VCaP (cell line): Measurements from ENCODE around the gene DUS4L.
"Not testable (repeated sequence)": the region's sequence is repeated elsewhere in the genome, so short reads cannot be mapped to it uniquely, and the experiment has no call there.

Source experiments
- H3K27ac ChIP-seq: fragments of 450-650 bp; 2 replicates; pipeline ENCODE4 v1.5.1; 2017
- CTCF ChIP-seq: fragments of 450-650 bp; conservative IDR thresholded peaks from 2 replicates; pipeline ENCODE4 v1.5.1; 2017; ENCODE audit warnings: mild to moderate bottlenecking, moderate library complexity

The DUS4L gene, protein sequence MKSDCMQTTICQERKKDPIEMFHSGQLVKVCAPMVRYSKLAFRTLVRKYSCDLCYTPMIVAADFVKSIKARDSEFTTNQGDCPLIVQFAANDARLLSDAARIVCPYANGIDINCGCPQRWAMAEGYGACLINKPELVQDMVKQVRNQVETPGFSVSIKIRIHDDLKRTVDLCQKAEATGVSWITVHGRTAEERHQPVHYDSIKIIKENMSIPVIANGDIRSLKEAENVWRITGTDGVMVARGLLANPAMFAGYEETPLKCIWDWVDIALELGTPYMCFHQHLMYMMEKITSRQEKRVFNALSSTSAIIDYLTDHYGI

DNA sequence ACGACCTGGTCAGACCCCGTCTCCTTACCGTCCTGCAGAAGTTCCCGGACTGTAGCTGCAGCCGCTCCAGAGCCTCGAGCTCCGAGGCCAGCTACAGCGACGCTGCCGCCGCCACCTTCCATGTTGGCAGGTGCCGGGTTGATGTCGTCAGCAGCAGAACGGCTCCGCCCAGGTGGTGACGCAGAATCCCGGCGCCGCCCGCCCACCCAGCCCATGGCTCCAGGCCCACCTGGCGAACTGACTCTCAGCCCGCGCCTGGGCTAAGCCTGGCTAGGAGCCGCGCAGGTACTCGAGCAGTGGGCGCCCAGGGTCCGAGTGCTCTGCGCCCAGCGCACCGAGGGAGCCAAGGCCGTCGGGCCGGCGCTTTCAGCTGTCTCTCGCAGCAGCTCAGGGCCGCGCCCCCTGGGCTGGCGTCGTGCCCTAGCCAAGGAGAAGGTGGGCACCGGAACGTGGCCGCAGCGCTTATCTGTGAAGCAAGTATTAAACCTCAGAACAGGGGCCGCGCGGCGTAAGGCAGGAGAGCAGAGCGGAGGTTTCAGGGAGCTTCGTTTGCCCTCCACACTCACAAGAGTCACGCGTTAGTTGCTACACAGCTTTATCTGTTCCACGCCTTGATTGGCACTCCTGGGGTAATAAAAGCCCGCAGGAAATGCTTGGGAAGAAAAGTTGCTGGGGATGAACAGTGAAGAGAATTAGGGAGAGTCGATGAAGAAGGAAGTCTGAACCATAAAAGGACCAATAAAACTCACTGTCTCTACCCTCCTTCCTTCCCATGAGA lies at the start of gene DUS4L, which contains the start of gene COG5:
TSS of gene DUS4L (plus strand) at position 197 of the 778 bp plus-strand sequence. CDS start 3,100 bp downstream, outside the sequence.
TSS of gene COG5 (minus strand) at position 146 of the 778 bp plus-strand sequence. CDS start at position 122, 24 bp downstream.
- peak within 1 kb of the TSS; percentile 93 for H3K27ac ChIP-seq
- TF ChIP-seq CTCF: no peak

GRCh38 chr7:107526672-107527071 lies 37.1 kb upstream of the DUS4L start:
- H3K27ac ChIP-seq: peak overlapping the region; percentile 80
- TF ChIP-seq CTCF: no peak

- TF ChIP-seq CTCF: no peak; the same call in 1 of the 2 replicates
These were observed 36.6 kb upstream of the DUS4L start for GRCh38 chr7:107527196-107527595.

GRCh38 chr7:107528461-107528860 lies 35.3 kb upstream of the DUS4L start:
- TF ChIP-seq CTCF: no peak
- peak overlapping the region; percentile 80 for H3K27ac ChIP-seq

More at GRCh38 chr7:107527196-107527595, 36.6 kb upstream of the DUS4L start:
- peak overlapping the region; percentile 80 for H3K27ac ChIP-seq

- H3K27ac ChIP-seq: no peak overlapping the region
- no peak for TF ChIP-seq CTCF
These were observed 33.0 kb upstream of the DUS4L start for GRCh38 chr7:107530751-107531150.

- no peak overlapping the region for H3K27ac ChIP-seq
- no peak for TF ChIP-seq CTCF
These were observed 29.6 kb upstream of the DUS4L start for GRCh38 chr7:107534139-107534538.

DNA sequence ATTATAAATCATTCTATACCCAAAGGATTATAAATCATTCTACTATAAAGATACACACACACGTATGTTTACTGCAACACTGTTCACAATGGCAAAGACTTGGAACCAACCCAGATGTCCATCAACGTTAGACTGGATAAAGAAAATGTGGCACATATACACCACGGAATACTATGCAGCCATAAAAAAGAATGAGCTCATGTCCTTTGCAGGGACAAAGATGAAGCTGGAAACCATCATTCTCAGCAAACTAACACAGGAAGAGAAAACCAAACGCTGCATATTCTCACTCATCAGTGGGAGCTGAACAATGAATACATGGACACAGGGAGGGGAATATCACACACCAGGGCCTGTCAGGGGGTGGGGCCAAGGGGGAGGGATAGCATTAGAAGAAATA lies 26.5 kb upstream of the DUS4L start:
- not testable (repeated sequence) for H3K27ac ChIP-seq

DNA sequence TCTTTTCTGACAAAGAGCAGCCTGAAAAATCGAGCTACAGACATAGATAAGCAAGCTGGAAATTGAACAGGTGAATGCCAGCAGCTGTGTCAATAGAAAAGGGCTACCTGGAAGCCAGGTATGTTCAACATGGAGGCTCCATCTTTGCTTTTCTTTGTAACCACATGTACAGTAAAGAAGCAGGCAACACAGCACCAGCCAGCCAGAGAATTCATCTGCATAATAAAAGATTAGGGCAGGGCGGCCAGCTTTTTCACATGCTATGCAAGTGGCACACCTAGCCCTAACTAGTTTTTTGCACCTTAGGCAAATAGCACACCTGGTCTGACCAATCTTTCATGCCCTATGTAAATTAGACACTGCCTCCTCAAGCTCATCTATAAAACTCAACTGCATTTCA lies 25.8 kb upstream of the DUS4L start:
- no peak for TF ChIP-seq CTCF
- no peak overlapping the region; the same call in 1 of the 2 replicates for H3K27ac ChIP-seq
